Right hindlimb (tissue), 1 donor: Measurements from ENCODE around the gene CFAP69.
A peak's percentile ranks its signal among the peaks of the same experiment; 100 is the strongest.

ENCODE experiments used
- DNase-seq: peaks from one replicate; pipeline ENCODE4 v3.0.0-alpha.2; 2018

CFAP69 gene

GRCh38 chr7:90244909-90245851, at the start of gene CFAP69:
CFAP69 (plus strand) TSS chr7:90245174; CDS start chr7:90245425, 251 bp downstream.
- DNase-seq, result peak; percentile 93

GRCh38 chr7:90201500-90202195, 43.3 kb upstream of the CFAP69 start:
- DNase-seq, result no peak

GRCh38 chr7:90207956-90208355, 37.0 kb upstream of the CFAP69 start:
- no peak for DNase-seq

GRCh38 chr7:90209776-90210175, 35.2 kb upstream of the CFAP69 start:
- no peak for DNase-seq

GRCh38 chr7:90210475-90210874, 34.5 kb upstream of the CFAP69 start:
- DNase-seq, result no peak

- no peak for DNase-seq
Measured at GRCh38 chr7:90210981-90211380, 34.0 kb upstream of the CFAP69 start.

GRCh38 chr7:90211391-90212148, 33.4 kb upstream of the CFAP69 start, which contains the start of gene STEAP2:
STEAP2 (plus strand) TSS chr7:90211740; CDS start chr7:90225083, 13,343 bp downstream.
- peak; percentile 94 for DNase-seq

- DNase-seq, result no peak
Measured at GRCh38 chr7:90212149-90212495, 32.9 kb upstream of the CFAP69 start.

- DNase-seq, result no peak
Measured at GRCh38 chr7:90213521-90213920, 31.5 kb upstream of the CFAP69 start.

- DNase-seq, result no peak
Measured at GRCh38 chr7:90216080-90216674, 28.8 kb upstream of the CFAP69 start.

- no peak for DNase-seq
Measured at GRCh38 chr7:90216771-90217170, 28.2 kb upstream of the CFAP69 start.

GRCh38 chr7:90222390-90222789, 22.6 kb upstream of the CFAP69 start:
- no peak for DNase-seq

- peak; percentile 75 for DNase-seq
Measured at GRCh38 chr7:90222811-90223725, 21.9 kb upstream of the CFAP69 start.

- no peak for DNase-seq
Measured at GRCh38 chr7:90224195-90224594, 20.8 kb upstream of the CFAP69 start.

- DNase-seq, result no peak
Measured at GRCh38 chr7:90225181-90225580, 19.8 kb upstream of the CFAP69 start.

- DNase-seq, result no peak
Measured at GRCh38 chr7:90225601-90226000, 19.4 kb upstream of the CFAP69 start.

GRCh38 chr7:90227259-90227658, 17.7 kb upstream of the CFAP69 start:
- DNase-seq, result no peak

- DNase-seq, result no peak
Measured at GRCh38 chr7:90229682-90230081, 15.3 kb upstream of the CFAP69 start.

GRCh38 chr7:90230834-90231233, 14.1 kb upstream of the CFAP69 start:
- no peak for DNase-seq

GRCh38 chr7:90231304-90231703, 13.7 kb upstream of the CFAP69 start:
- DNase-seq, result no peak

- DNase-seq, result no peak
Measured at GRCh38 chr7:90232430-90232829, 12.5 kb upstream of the CFAP69 start.

GRCh38 chr7:90233569-90233968, 11.4 kb upstream of the CFAP69 start:
- no peak for DNase-seq
